ENCODE measurements around the gene NME4.
"Not testable (repeated sequence)": the region's sequence is repeated elsewhere in the genome, so short reads cannot be mapped to it uniquely, and the experiment has no call there.

The NME4 gene

DNA sequence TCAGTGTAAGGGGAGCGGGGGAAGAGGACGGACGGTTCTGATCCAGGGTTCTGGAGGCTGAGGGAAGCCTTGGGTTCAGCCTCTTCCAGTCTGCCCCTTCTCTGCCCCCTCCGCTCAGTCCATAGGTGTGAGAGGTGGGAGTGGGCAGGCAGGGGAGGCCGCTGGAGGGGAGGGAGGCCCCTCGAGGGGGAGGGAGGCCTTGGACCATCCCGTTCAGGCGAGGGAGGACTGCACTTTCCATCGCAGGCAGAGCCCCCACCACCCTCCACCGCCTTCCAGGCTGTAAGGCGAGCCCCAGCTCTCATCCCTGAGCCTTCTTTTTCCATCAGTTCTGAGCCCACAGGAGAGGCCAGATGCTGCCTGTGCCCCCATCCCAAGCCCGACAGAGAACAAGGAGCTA is 40.3 kb upstream of the NME4 start:
- no peak overlapping the region for H3K27ac ChIP-seq (ENCODE audit: low read length)
- peaks cover 0 to 5% of the 10 kb centered on the region in 2 donors for H3K4me1 ChIP-seq (ENCODE audit: control insufficient read depth in 1 of 2, insufficient read depth in 2 of 2, low read length in 2 of 2)
- H3K36me3 ChIP-seq (ENCODE audit: control insufficient read depth in 1 of 2, insufficient read depth in 2 of 2, low read length in 2 of 2): no peaks in the 10 kb centered on the region
- no peak overlapping the region for H3K4me3 ChIP-seq (ENCODE audit: low read depth in 1 of 2, low read length in 2 of 2)
- H3K9me3 ChIP-seq (ENCODE audit: control insufficient read depth in 1 of 2, low read length in 2 of 2): no peaks in the 10 kb centered on the region
- H3K27me3 ChIP-seq (ENCODE audit: low read depth, low read length): no peaks in the 10 kb centered on the region

DNA sequence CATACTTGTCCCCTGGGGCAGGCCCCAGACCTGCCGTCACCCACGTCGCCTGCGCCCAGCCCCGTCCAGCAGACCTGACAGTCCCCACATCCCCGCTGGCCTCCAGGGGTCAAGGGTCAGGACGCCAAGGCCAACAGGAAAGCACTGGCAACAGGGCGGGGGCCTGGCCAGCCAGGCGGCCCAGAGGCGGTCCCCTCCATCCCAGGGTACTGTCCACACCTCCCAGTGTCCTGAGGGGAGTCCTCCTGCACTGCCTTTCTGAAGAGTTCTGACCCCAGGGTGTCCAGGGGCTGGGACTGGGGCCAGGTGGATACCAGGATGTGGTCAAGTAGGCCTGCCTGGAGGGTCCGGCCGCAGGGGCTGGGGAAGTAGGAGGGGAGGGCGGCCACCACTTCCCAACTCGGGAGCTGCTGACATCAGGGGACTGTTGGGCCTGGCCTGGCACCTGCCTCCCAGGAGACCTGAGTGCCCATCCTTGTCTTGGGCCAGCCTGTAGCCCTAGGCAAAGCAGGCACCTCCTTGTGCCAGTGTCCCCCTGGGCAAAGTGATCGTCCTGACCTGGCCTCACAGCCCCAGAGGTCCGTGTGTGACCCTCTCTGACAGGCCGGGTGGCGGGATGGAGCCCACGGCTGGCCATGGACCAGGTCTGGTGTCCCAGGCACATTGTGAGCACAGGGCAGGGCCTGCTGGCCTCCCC is 37.8 kb upstream of the NME4 start:
- Histone ChIP-seq H3K4me1 (ENCODE audit: control insufficient read depth in 1 of 2, insufficient read depth in 2 of 2, low read length in 2 of 2) (peaks cover 0 to 3% of the 10 kb centered on the region in 2 donors), H3K27ac (ENCODE audit: low read length) (no peak overlapping the region), H3K4me3 (ENCODE audit: low read depth in 1 of 2, low read length in 2 of 2) (no peak overlapping the region), H3K9me3 (ENCODE audit: control insufficient read depth in 1 of 2, low read length in 2 of 2) (no peaks in the 10 kb centered on the region), H3K27me3 (ENCODE audit: low read depth, low read length) (no peaks in the 10 kb centered on the region), H3K36me3 (ENCODE audit: control insufficient read depth in 1 of 2, insufficient read depth in 2 of 2, low read length in 2 of 2) (no peaks in the 10 kb centered on the region)

DNA sequence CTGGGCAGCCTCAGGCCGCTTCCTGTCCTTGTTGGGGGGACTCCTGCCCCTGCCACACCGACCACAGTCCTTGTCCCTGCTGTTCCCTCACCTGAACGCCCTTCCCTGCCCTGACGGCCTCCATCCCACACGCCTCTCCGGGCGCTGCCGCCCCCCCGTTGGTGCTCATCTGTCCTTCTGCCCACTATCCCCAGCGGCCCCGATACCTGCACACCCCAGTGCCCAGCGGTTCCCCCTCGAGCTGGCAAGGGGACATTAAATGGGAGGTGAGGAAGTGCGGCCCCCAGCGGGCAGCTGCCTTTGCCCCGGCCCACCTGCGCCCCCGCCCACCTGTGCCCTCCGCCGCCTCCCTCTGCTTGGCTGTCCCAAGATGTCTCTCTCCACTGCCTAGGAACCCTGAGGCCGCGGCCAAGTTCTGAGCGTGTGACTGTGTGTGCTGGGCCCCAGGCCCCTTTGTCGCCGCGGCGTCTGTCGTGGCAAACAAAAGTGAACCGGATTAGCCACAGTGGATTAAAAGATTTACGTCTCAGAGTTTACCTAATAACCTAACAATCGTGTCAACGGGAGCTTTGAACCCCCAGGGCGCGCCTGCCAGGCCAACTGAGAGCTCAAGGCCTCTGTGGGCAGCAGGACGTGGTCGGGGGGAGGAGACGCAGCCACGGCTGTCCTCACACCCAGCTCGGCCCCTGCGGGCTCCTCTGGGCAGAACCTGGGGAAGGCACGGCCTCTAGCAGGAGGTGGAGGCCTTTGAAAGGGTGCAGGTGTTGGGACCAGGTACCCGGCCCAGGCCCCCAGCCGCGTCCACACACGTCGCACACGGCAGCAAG is 36.9 kb upstream of the NME4 start:
- Histone ChIP-seq H3K4me1 (ENCODE audit: control insufficient read depth in 1 of 2, insufficient read depth in 2 of 2, low read length in 2 of 2) (peaks cover 0 to 3% of the 10 kb centered on the region in 2 donors), H3K27me3 (ENCODE audit: low read depth, low read length) (no peaks in the 10 kb centered on the region), H3K9me3 (ENCODE audit: control insufficient read depth in 1 of 2, low read length in 2 of 2) (no peaks in the 10 kb centered on the region), H3K4me3 (ENCODE audit: low read depth in 1 of 2, low read length in 2 of 2) (no peak overlapping the region), H3K36me3 (ENCODE audit: control insufficient read depth in 1 of 2, insufficient read depth in 2 of 2, low read length in 2 of 2) (no peaks in the 10 kb centered on the region), H3K27ac (ENCODE audit: low read length) (no peak overlapping the region)

DNA sequence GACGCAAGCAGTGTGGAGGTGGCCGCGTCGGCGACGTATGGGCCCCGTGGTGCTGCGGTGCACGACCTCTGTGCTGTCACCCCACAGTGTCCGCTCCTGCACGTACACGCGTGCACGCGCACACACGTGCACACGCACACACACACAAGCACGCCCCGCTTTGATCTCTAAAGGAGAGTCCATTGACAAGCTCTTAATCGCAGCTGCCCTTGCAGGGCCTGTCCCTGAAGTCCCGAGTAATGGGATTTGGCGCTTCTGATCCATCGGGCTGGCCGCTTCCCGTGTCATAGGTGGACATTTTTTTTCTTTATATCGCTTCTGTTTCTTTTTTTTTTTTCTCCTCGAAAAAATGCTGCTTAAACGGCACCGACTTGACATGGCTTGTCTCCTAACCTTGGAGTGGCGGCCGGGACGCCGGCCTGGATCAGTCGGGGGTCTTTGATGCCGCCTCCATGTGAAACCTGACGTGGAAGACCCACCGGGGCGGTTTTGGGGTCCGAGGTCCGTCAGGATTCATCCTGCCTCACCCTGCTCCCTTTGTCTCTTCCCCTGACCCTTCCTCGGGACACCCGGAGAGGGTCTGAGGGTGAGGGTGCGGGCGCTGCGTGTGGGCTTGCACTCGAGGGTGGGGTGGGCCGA is 36.2 kb upstream of the NME4 start:
- Histone ChIP-seq H3K4me3 (ENCODE audit: low read depth in 1 of 2, low read length in 2 of 2) (no peak overlapping the region), H3K27me3 (ENCODE audit: low read depth, low read length) (no peaks in the 10 kb centered on the region), H3K36me3 (ENCODE audit: control insufficient read depth in 1 of 2, insufficient read depth in 2 of 2, low read length in 2 of 2) (no peaks in the 10 kb centered on the region), H3K27ac (ENCODE audit: low read length) (no peak overlapping the region), H3K4me1 (ENCODE audit: control insufficient read depth in 1 of 2, insufficient read depth in 2 of 2, low read length in 2 of 2) (peaks cover 0 to 3% of the 10 kb centered on the region in 2 donors), H3K9me3 (ENCODE audit: control insufficient read depth in 1 of 2, low read length in 2 of 2) (no peaks in the 10 kb centered on the region)

DNA sequence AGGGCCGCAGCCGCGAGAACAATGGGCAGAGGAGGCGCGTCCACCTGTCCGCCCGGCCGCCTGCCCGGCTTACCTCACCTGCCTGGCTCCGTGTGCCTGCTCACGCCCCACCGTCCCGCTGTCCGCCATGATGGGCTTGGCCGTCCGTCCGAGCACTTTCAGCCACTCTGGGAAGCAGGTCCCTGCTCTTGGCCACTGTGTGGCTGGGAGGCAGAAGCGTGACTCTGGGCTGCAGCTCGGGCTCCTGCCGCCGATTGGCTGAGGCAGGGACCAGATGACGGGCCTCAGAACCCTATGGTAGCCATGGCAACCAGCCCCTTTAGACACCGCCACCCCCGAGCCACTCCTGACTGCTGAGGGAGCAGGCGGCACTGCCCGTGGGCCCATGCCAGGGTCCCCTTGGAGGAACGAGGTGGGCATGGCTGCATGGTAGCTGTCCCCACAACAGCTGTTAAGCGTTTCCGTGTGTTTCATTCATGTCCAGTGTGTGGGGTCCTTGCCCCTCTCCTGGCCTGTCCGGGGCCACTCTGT is 35.6 kb upstream of the NME4 start:
- H3K27me3 ChIP-seq (ENCODE audit: low read depth, low read length): no peaks in the 10 kb centered on the region
- H3K36me3 ChIP-seq (ENCODE audit: control insufficient read depth in 1 of 2, insufficient read depth in 2 of 2, low read length in 2 of 2): peaks cover 0 to 4% of the 10 kb centered on the region in 2 donors
- no peaks in the 10 kb centered on the region for H3K9me3 ChIP-seq (ENCODE audit: control insufficient read depth in 1 of 2, low read length in 2 of 2)
- H3K4me3 ChIP-seq (ENCODE audit: low read depth in 1 of 2, low read length in 2 of 2): no peak overlapping the region
- H3K27ac ChIP-seq (ENCODE audit: low read length): no peak overlapping the region
- peaks cover 0 to 3% of the 10 kb centered on the region in 2 donors for H3K4me1 ChIP-seq (ENCODE audit: control insufficient read depth in 1 of 2, insufficient read depth in 2 of 2, low read length in 2 of 2)

DNA sequence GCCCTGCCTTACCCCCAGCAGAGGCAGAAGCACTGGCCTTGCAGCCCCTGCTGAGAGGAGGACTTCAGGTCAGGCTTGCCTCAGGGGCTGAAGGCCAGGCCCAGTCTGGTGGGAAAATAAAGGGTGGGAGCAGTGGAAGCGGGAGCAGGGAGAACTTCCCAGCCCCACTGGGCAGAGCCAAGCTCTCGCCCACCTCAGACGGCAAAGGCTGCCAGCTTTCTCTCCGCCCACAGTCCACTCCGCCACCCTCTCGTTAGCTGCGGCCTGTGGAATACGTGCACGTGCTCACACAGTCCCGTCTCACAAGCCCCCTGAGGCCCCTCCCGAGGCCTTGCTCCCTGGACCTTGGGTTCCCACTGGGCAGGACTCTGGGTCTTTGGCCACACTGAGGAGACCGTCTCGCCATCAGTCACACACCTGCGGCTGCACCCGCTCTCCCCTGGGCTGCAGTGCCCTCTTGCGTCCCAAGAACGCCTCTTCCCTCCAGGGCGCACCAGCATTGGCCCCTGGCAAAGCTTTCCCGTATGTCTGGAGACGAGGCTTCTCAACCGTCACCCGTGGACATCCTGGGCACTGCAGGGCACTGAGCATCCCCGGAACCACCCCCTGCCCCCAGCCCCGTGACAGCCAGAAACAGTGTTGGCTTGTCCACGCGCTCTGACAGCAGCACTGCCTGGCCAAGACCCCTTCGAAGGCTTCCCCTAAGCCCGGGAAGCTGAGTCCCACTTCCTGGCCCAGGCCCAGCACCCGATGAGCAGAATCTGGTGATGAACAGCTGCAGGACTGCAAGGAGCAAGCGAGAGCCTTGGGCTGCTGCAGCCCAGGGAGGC is 34.9 kb upstream of the NME4 start:
- no peak overlapping the region for H3K4me3 ChIP-seq (ENCODE audit: low read depth in 1 of 2, low read length in 2 of 2)
- H3K4me1 ChIP-seq (ENCODE audit: control insufficient read depth in 1 of 2, insufficient read depth in 2 of 2, low read length in 2 of 2): peaks cover 0 to 3% of the 10 kb centered on the region in 2 donors
- no peaks in the 10 kb centered on the region for H3K9me3 ChIP-seq (ENCODE audit: control insufficient read depth in 1 of 2, low read length in 2 of 2)
- H3K27ac ChIP-seq (ENCODE audit: low read length): no peak overlapping the region
- H3K36me3 ChIP-seq (ENCODE audit: control insufficient read depth in 1 of 2, insufficient read depth in 2 of 2, low read length in 2 of 2): peaks cover 0 to 11% of the 10 kb centered on the region in 2 donors
- no peaks in the 10 kb centered on the region for H3K27me3 ChIP-seq (ENCODE audit: low read depth, low read length)

DNA sequence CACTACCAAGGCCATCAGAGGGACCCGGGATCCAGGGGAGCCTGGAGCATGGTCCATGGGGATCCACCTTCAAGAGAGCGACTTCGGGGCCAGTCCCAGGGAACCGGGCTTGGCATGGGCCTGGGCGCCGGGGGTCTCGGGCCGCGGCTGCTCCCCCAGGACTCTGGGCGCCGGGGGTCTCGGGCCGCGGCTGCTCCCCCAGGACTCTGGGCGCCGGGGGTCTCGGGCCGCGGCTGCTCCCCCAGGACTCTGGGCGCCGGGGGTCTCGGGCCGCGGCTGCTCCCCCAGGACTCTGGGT is 34.3 kb upstream of the NME4 start:
- H3K9me3 ChIP-seq (ENCODE audit: control insufficient read depth in 1 of 2, low read length in 2 of 2); H3K4me1 ChIP-seq (ENCODE audit: control insufficient read depth in 1 of 2, insufficient read depth in 2 of 2, low read length in 2 of 2); H3K27ac ChIP-seq (ENCODE audit: low read length); H3K27me3 ChIP-seq (ENCODE audit: low read depth, low read length); H3K4me3 ChIP-seq (ENCODE audit: low read depth in 1 of 2, low read length in 2 of 2): not testable (repeated sequence)
- peaks cover 3 to 17% of the 10 kb centered on the region in 2 donors for H3K36me3 ChIP-seq (ENCODE audit: control insufficient read depth in 1 of 2, insufficient read depth in 2 of 2, low read length in 2 of 2)

DNA sequence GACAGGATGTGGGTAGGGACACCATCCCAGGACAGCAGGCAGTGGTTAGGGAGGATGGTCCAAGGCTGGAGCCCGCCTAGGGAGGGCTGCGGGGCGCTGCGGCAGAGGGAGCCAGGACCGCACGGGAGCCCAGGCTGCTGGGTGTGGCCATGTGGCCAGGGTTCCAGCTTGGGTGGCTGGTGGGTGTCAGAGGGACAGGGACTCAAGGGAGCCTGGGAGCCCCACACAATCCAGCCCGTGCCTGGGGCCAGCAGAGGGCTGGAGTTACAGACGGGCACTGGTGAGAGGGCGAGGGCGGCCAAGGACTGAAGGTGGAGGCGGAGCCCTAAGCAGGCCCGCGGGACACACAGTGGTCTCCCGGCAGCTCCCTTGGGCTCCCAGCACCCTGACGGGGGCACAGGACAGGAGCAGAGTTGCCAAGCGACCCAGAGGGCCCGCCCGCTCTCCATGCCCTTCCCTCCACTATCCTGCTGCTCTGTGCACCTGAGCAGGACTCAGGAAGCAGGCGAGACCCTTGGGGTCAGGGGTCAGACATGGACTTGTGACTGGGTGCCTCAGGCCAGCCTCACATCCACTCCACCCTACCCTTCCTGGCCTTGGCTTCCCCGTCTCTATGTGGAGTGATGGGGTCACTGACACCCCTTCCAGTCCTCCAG is 33.8 kb upstream of the NME4 start:
- Histone ChIP-seq H3K9me3 (ENCODE audit: control insufficient read depth in 1 of 2, low read length in 2 of 2) (no peaks in the 10 kb centered on the region), H3K4me1 (ENCODE audit: control insufficient read depth in 1 of 2, insufficient read depth in 2 of 2, low read length in 2 of 2) (peaks cover 0 to 3% of the 10 kb centered on the region in 2 donors), H3K27me3 (ENCODE audit: low read depth, low read length) (no peaks in the 10 kb centered on the region), H3K4me3 (ENCODE audit: low read depth in 1 of 2, low read length in 2 of 2) (no peak overlapping the region), H3K27ac (ENCODE audit: low read length) (no peak overlapping the region), H3K36me3 (ENCODE audit: control insufficient read depth in 1 of 2, insufficient read depth in 2 of 2, low read length in 2 of 2) (peaks cover 4 to 23% of the 10 kb centered on the region in 2 donors)

DNA sequence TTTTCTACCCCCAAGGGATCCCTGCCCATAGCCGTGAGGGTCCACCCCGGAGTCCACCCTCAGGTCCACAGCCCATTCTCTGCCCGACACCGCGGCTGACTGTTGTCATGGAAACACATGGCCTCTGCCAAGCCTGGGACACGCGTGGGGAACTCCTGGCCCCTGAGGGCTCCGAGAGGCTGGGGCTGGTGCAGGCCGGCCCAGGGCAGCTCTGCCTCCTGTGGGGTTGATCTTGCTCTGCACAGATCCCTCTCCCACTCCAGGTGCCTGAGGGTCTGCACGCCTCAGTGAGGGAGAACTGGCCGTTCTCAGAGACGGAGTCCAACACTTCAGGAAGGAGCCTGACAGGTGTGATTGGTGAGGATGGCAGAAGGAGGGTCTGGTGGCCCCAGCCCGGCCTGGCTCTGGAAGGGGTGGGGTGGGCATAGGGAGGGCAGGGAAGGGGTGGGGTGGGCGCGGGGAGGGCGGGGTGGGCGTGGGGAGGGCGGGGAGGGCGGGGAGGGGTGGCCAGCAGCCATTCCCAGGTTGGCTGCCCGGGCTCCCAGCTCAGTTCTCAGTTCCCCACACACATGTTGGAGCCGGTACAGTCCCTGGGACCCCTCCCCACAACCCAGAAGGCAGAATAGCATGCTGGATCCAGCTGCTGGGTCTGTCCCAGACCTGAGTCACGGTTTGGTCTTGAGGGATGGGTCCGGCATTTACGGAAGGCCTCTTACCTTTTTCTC is 33.1 kb upstream of the NME4 start:
- Histone ChIP-seq H3K36me3 (ENCODE audit: control insufficient read depth in 1 of 2, insufficient read depth in 2 of 2, low read length in 2 of 2) (peaks cover 4 to 30% of the 10 kb centered on the region in 2 donors), H3K27ac (ENCODE audit: low read length) (no peak overlapping the region), H3K4me3 (ENCODE audit: low read depth in 1 of 2, low read length in 2 of 2) (no peak overlapping the region), H3K9me3 (ENCODE audit: control insufficient read depth in 1 of 2, low read length in 2 of 2) (no peaks in the 10 kb centered on the region), H3K4me1 (ENCODE audit: control insufficient read depth in 1 of 2, insufficient read depth in 2 of 2, low read length in 2 of 2) (peaks cover 0 to 4% of the 10 kb centered on the region in 2 donors), H3K27me3 (ENCODE audit: low read depth, low read length) (no peaks in the 10 kb centered on the region)
